Gastrocnemius medialis (tissue), 4 donors: ENCODE measurements around the gene MIB1.

ENCODE experiments used
- CTCF ChIP-seq, 5 experiments: fragments of 450-650 bp in 3 of 5; fragments of 200-600 bp in 2 of 5; sonication (generic) in 2 of 5; IDR thresholded peaks in 4 of 5; conservative IDR thresholded peaks in 1 of 5; 1 replicate in 4 of 5; 2 replicates in 1 of 5; pipeline ENCODE4 v1.5.1; 2016 to 2019; ENCODE audit warnings: antibody characterized with exemption in 5 of 5, mild to moderate bottlenecking in 3 of 5, moderate library complexity in 3 of 5
- POLR2A ChIP-seq, 2 donors: fragments of 450-650 bp; IDR thresholded peaks; one replicate each; pipeline ENCODE4 v1.6.1; 2017; ENCODE audit warnings: antibody characterized with exemption in 2 of 2, mild to moderate bottlenecking in 2 of 2, moderate library complexity in 2 of 2

- TF ChIP-seq CTCF (IDR thresholded peaks at IDR 0.05 in 4 of 5, conservative IDR thresholded peaks at IDR 0.05 in 1 of 5) (no peak), POLR2A (IDR thresholded peaks at IDR 0.05) (no peak)
Observed at GRCh38 chr18:21722687-21723086, 17.9 kb upstream of the MIB1 start.
